Measurements from ENCODE around the gene ELMO2.

Gene ELMO2

GRCh38 chr20:46368902-46369268 is 37.5 kb downstream of the ELMO2 start:
- no peak overlapping the region for H2BK120ac ChIP-seq (ENCODE audit: insufficient read depth, low read length, poor library complexity)
- H2AK5ac ChIP-seq (ENCODE audit: low read length): no peak overlapping the region
- no peaks in the 10 kb centered on the region for H3K27me3 ChIP-seq (ENCODE audit: insufficient read depth, low read length)
- H3K18ac ChIP-seq (ENCODE audit: low read length): no peak overlapping the region
- H3K14ac ChIP-seq (ENCODE audit: low read length): no peak overlapping the region
- no peak overlapping the region for H2AFZ ChIP-seq (ENCODE audit: insufficient read depth, low read length, poor library complexity)
- H3K79me2 ChIP-seq (ENCODE audit: control insufficient read depth, insufficient read depth, low read length, poor library complexity): peaks cover 3% of the 10 kb centered on the region
- no peak overlapping the region for H3K4ac ChIP-seq (ENCODE audit: low read depth, low read length)
- no peak overlapping the region for H3K23ac ChIP-seq (ENCODE audit: low read length)
- no peak overlapping the region for H3K27ac ChIP-seq (ENCODE audit: low read depth, low read length)
- no peak overlapping the region for H4K12ac ChIP-seq (ENCODE audit: low read depth, low read length)
- H3K9ac ChIP-seq (ENCODE audit: low read length): no peak overlapping the region
- WGBS (ENCODE audit: extremely low coverage, insufficient coverage, insufficient read length): no CpG with 5 or more reads among the region's 5 CpGs
- H3K4me3 ChIP-seq (ENCODE audit: low read depth, low read length): no peak overlapping the region
- no peak overlapping the region for H2BK5ac ChIP-seq (ENCODE audit: low read depth, low read length, poor library complexity)
- no peak overlapping the region for H4K8ac ChIP-seq (ENCODE audit: low read depth, low read length)
- peaks cover 5% of the 10 kb centered on the region for H3K9me3 ChIP-seq (ENCODE audit: insufficient read depth, low read depth, low read length)
- H3K4me1 ChIP-seq (ENCODE audit: control insufficient read depth in 1 of 2, insufficient read depth in 2 of 2, low read length in 2 of 2): peaks cover 2 to 6% of the 10 kb centered on the region in 2 experiments
- no peak overlapping the region for H2BK12ac ChIP-seq (ENCODE audit: low read length)
- DNase-seq: no peak
- no peak overlapping the region for H4K91ac ChIP-seq (ENCODE audit: low read depth, low read length)
- peaks cover 6% of the 10 kb centered on the region for H3K79me1 ChIP-seq (ENCODE audit: low read length)
- no peak overlapping the region for H3K4me2 ChIP-seq (ENCODE audit: low read length)
- peaks cover 55 to 74% of the 10 kb centered on the region in 2 experiments for H3K36me3 ChIP-seq (ENCODE audit: control insufficient read depth in 1 of 2, insufficient read depth in 2 of 2, low read length in 2 of 2)

DNA sequence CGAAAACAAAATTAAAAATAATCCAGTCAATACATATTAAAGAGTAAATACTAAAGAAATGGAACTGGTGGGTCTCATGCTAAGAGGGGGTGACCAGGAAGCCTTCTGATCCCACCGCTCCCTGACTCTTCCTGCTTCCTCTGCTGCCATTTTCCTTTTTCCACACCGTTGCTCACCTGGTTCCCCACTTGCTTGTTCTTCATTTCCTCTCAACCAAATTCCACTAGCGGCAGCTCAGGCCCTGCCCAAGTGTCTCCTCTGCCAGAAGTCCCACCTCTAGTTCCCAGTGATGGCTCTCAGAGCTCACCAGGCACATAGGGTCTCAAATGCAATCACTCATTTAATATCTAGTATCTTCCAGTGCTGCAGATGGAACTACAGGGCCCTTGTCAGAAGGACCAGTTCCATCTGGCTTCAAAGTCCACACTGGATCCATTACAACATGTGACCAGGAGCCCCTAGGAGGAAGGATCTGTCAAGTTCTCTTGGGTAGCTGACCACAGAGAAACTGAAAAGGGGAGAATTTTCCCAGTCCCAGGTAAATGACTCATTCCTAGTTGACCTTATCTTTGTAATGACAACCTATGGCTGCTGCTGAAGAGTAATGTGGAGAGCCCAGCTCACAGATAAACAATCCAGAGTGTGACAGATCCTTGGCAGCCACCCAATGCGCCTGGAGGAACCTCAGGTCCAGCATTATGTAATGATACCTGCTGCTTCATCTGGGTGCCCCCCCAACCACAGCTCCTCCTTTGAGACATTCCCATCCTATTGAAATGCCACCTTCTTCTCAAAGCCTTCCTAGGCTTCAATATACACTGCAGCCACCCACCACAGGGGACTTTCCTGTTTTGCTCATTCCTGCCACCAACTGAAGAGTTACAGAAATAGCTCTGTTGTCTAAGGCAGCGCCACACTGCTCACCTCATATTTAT is 38.2 kb downstream of the ELMO2 start:
- Histone ChIP-seq H3K27me3 (ENCODE audit: insufficient read depth, low read length) (no peaks in the 10 kb centered on the region), H3K79me1 (ENCODE audit: low read length) (peaks cover 7% of the 10 kb centered on the region), H3K23ac (ENCODE audit: low read length) (no peak overlapping the region), H3K4me3 (ENCODE audit: low read depth, low read length) (no peak overlapping the region), H3K14ac (ENCODE audit: low read length) (no peak overlapping the region), H3K4ac (ENCODE audit: low read depth, low read length) (no peak overlapping the region), H3K18ac (ENCODE audit: low read length) (no peak overlapping the region), H4K12ac (ENCODE audit: low read depth, low read length) (no peak overlapping the region), H3K4me2 (ENCODE audit: low read length) (no peak overlapping the region), H3K9ac (ENCODE audit: low read length) (no peak overlapping the region), H4K91ac (ENCODE audit: low read depth, low read length) (no peak overlapping the region), H3K79me2 (ENCODE audit: control insufficient read depth, insufficient read depth, low read length, poor library complexity) (peaks cover 3% of the 10 kb centered on the region), H3K36me3 (ENCODE audit: control insufficient read depth in 1 of 2, insufficient read depth in 2 of 2, low read length in 2 of 2) (peaks cover 51 to 69% of the 10 kb centered on the region in 2 experiments), H2AFZ (ENCODE audit: insufficient read depth, low read length, poor library complexity) (no peak overlapping the region), H4K8ac (ENCODE audit: low read depth, low read length) (no peak overlapping the region), H2BK5ac (ENCODE audit: low read depth, low read length, poor library complexity) (no peak overlapping the region), H2BK120ac (ENCODE audit: insufficient read depth, low read length, poor library complexity) (no peak overlapping the region), H3K9me3 (ENCODE audit: insufficient read depth, low read depth, low read length) (peaks cover 5% of the 10 kb centered on the region), H3K4me1 (ENCODE audit: control insufficient read depth in 1 of 2, insufficient read depth in 2 of 2, low read length in 2 of 2) (peaks cover 2 to 6% of the 10 kb centered on the region in 2 experiments), H2AK5ac (ENCODE audit: low read length) (no peak overlapping the region), H2BK12ac (ENCODE audit: low read length) (no peak overlapping the region), H3K27ac (ENCODE audit: low read depth, low read length) (no peak overlapping the region)
- DNase-seq: peak; percentile 52 to 61
- WGBS (ENCODE audit: extremely low coverage, insufficient coverage, insufficient read length): no CpG with 5 or more reads among the region's 6 CpGs

DNA sequence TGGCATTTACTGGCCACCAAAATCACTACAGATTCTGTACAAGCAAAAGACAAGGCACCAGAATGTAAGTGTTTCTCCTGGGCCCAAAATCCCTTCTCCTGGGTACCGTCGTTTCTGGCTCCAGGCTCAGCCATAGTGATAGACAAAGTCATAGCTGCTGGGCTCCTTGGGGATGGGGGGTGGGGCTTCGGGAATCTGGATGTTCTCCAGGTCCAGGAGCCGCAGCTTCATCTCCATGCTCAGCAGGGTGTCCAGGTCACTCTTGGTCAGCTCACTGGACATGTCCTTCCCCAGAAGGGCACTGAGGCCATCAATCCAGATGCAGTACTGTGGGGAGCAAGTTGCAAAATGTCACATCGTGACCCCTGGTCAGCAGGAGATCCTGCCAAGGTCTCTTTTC is 39.2 kb downstream of the ELMO2 start:
- no peak overlapping the region for H3K14ac ChIP-seq (ENCODE audit: low read length)
- H3K27me3 ChIP-seq (ENCODE audit: insufficient read depth, low read length): no peaks in the 10 kb centered on the region
- no peak overlapping the region for H3K4me3 ChIP-seq (ENCODE audit: low read depth, low read length)
- no CpG with 5 or more reads among the region's 5 CpGs for WGBS (ENCODE audit: extremely low coverage, insufficient coverage, insufficient read length)
- no peak overlapping the region for H2BK120ac ChIP-seq (ENCODE audit: insufficient read depth, low read length, poor library complexity)
- no peak overlapping the region for H4K8ac ChIP-seq (ENCODE audit: low read depth, low read length)
- no peak for DNase-seq
- no peak overlapping the region for H4K12ac ChIP-seq (ENCODE audit: low read depth, low read length)
- no peak overlapping the region for H3K23ac ChIP-seq (ENCODE audit: low read length)
- H3K79me1 ChIP-seq (ENCODE audit: low read length): peaks cover 7% of the 10 kb centered on the region
- no peak overlapping the region for H4K91ac ChIP-seq (ENCODE audit: low read depth, low read length)
- peaks cover 3% of the 10 kb centered on the region for H3K79me2 ChIP-seq (ENCODE audit: control insufficient read depth, insufficient read depth, low read length, poor library complexity)
- H3K4me1 ChIP-seq (ENCODE audit: control insufficient read depth in 1 of 2, insufficient read depth in 2 of 2, low read length in 2 of 2): peaks cover 2 to 6% of the 10 kb centered on the region in 2 experiments
- H3K9ac ChIP-seq (ENCODE audit: low read length): no peak overlapping the region
- H2BK12ac ChIP-seq (ENCODE audit: low read length): no peak overlapping the region
- H3K27ac ChIP-seq (ENCODE audit: low read depth, low read length): no peak overlapping the region
- H3K36me3 ChIP-seq (ENCODE audit: control insufficient read depth in 1 of 2, insufficient read depth in 2 of 2, low read length in 2 of 2): peaks cover 49 to 61% of the 10 kb centered on the region in 2 experiments
- no peak overlapping the region for H2BK5ac ChIP-seq (ENCODE audit: low read depth, low read length, poor library complexity)
- no peak overlapping the region for H3K4ac ChIP-seq (ENCODE audit: low read depth, low read length)
- no peak overlapping the region for H3K4me2 ChIP-seq (ENCODE audit: low read length)
- no peak overlapping the region for H3K18ac ChIP-seq (ENCODE audit: low read length)
- H2AFZ ChIP-seq (ENCODE audit: insufficient read depth, low read length, poor library complexity): no peak overlapping the region
- H2AK5ac ChIP-seq (ENCODE audit: low read length): no peak overlapping the region
- H3K9me3 ChIP-seq (ENCODE audit: insufficient read depth, low read depth, low read length): peaks cover 5% of the 10 kb centered on the region

DNA sequence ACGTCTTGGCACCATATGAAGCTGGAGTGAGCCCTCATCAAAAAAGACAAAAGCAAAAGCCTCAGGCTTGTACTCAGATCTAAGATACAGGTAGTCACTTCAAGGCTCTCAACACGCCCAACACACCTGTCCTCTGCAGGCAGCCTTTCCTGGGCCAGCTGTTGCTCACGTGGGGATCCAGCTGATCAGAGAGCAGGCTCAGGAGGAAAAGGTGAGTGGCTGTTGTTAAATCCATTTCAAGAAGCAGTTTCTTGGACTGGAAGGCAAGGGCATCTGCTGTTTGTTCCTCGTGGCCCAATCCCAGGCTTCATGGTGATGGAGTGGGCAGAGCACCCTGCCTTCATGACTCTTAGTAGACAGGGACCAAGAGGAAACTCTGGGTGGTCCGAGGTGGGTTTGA is 39.6 kb downstream of the ELMO2 start:
- Histone ChIP-seq H4K12ac (ENCODE audit: low read depth, low read length) (no peak overlapping the region), H3K9me3 (ENCODE audit: insufficient read depth, low read depth, low read length) (peaks cover 5% of the 10 kb centered on the region), H4K8ac (ENCODE audit: low read depth, low read length) (no peak overlapping the region), H3K36me3 (ENCODE audit: control insufficient read depth in 1 of 2, insufficient read depth in 2 of 2, low read length in 2 of 2) (peaks cover 48 to 58% of the 10 kb centered on the region in 2 experiments), H3K9ac (ENCODE audit: low read length) (no peak overlapping the region), H4K91ac (ENCODE audit: low read depth, low read length) (no peak overlapping the region), H3K23ac (ENCODE audit: low read length) (no peak overlapping the region), H3K27ac (ENCODE audit: low read depth, low read length) (no peak overlapping the region), H3K27me3 (ENCODE audit: insufficient read depth, low read length) (no peaks in the 10 kb centered on the region), H3K4me1 (ENCODE audit: control insufficient read depth in 1 of 2, insufficient read depth in 2 of 2, low read length in 2 of 2) (peaks cover 2 to 6% of the 10 kb centered on the region in 2 experiments), H2AK5ac (ENCODE audit: low read length) (no peak overlapping the region), H2BK120ac (ENCODE audit: insufficient read depth, low read length, poor library complexity) (no peak overlapping the region), H2BK12ac (ENCODE audit: low read length) (no peak overlapping the region), H3K4ac (ENCODE audit: low read depth, low read length) (no peak overlapping the region), H3K4me3 (ENCODE audit: low read depth, low read length) (no peak overlapping the region), H2BK5ac (ENCODE audit: low read depth, low read length, poor library complexity) (no peak overlapping the region), H3K4me2 (ENCODE audit: low read length) (no peak overlapping the region), H3K79me2 (ENCODE audit: control insufficient read depth, insufficient read depth, low read length, poor library complexity) (peaks cover 3% of the 10 kb centered on the region), H3K18ac (ENCODE audit: low read length) (no peak overlapping the region), H3K79me1 (ENCODE audit: low read length) (peaks cover 7% of the 10 kb centered on the region), H2AFZ (ENCODE audit: insufficient read depth, low read length, poor library complexity) (no peak overlapping the region), H3K14ac (ENCODE audit: low read length) (no peak overlapping the region)
- no peak for DNase-seq
- no CpG with 5 or more reads among the region's 5 CpGs for WGBS (ENCODE audit: extremely low coverage, insufficient coverage, insufficient read length)

Measured in trophoblast cell (in vitro differentiated cells and primary cell).